ENCODE results near the gene GOLM1.
"Not testable (repeated sequence)": the region's sequence is repeated elsewhere in the genome, so short reads cannot be mapped to it uniquely, and the experiment has no call there.

Gene GOLM1

DNA sequence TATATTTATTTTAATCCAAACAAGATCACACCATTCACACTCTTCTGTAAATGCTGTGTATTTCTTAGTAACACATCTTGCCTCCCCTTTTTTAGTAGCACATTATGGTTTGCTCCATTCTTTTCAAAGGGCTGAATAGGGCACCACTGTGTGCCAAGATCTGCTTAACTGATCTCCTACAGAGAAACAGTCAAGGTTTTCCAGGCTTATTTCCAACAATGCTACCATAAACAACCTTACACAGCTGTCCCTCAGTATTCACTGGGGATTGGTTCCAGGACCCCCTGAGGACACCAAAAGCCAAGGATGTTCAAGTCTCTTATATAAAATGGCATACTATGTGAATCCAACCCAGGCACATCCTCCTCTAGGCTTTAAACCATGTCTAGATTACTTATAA lies 16.5 kb downstream of the GOLM1 start:
- no peak for DNase-seq (ENCODE audit: low spot score)

DNA sequence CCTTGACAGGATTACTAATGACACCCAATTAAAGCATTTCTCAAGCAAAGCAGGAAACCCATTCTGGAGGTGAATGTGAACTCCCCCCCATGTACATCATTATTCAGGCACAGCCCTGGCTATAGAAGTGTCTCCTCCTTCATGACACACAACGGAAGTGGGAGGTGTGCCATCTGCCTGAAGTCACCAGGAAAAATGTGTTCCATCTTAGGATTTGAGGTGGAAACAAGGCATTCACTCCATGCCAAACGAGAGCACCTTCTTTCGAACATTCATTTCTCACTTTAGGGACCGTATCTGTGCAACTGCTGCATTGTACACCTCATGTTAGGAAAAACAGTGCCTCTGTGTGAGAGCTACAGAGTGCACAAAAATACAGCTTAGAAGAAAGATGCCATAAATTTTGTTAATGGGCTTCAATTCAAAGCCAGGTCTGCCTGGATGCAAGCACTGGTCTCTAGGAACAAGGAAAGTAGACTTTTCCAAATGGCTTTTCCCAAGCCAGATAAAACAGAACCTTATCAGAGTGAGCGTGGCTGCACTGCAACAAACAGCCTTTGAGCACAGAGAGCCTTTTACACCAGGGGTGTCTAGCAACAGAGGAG lies 19.4 kb downstream of the GOLM1 start:
- no peak for DNase-seq (ENCODE audit: low spot score)

DNA sequence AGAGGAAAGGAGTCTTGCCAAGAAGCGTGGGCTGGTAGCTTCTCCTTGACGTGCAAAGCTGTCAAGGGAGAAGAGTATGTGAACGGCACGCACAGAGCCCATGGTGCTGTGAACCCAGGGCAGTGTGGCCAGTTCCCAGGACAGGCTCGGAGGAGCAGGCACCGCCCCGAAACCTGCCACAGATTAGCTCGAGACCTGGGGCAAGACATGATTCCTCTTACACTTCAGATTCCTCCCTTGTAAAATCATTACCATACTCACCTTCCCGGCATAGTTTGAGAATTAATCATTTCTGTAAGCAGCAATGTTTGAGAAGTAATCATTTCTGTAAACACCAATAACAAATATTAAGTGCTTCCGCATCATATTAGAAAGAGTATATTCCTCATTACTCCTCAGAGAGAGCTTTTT lies 19.9 kb downstream of the GOLM1 start:
- no peak for DNase-seq (ENCODE audit: low spot score)

DNA sequence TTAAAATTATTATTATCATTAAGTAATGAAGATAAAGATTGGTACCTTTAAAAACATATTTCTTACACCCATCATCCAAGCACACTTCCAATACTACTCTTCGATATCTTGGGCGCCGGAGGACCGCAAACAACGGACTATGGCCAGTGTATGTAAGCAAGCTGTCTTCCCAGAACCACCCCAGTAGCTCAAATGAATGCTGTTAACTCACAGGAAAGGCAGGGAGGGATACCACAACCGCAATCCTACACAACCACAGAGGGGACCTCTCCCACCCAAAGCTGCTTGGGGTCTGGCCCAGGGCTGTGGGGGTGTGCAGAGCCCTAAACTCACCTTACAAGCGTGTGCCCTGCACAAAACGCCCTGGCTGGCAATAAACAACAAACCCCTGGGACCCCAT lies 20.6 kb downstream of the GOLM1 start:
- no peak for DNase-seq (ENCODE audit: low spot score)

DNA sequence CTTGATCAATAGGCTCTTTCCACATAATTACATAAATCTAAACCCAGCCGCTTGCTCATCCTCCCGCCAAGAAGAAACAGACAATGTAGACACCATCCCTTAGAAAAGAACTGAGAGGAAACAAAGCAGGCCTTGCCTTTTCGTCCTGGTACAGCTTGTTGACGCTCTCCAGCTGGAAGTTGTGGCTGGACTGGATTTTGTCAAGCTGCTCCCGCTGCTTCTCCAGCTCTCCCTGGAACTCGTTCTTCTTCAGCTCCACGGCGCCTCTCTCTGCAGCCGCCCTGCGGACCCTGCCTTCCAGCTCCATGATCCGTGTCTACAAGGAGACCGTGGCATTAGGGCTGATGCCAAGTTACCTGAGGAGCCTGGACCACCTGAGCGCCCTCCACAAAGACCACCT lies 22.1 kb downstream of the GOLM1 start:
- DNase-seq (ENCODE audit: low spot score), result no peak

DNA sequence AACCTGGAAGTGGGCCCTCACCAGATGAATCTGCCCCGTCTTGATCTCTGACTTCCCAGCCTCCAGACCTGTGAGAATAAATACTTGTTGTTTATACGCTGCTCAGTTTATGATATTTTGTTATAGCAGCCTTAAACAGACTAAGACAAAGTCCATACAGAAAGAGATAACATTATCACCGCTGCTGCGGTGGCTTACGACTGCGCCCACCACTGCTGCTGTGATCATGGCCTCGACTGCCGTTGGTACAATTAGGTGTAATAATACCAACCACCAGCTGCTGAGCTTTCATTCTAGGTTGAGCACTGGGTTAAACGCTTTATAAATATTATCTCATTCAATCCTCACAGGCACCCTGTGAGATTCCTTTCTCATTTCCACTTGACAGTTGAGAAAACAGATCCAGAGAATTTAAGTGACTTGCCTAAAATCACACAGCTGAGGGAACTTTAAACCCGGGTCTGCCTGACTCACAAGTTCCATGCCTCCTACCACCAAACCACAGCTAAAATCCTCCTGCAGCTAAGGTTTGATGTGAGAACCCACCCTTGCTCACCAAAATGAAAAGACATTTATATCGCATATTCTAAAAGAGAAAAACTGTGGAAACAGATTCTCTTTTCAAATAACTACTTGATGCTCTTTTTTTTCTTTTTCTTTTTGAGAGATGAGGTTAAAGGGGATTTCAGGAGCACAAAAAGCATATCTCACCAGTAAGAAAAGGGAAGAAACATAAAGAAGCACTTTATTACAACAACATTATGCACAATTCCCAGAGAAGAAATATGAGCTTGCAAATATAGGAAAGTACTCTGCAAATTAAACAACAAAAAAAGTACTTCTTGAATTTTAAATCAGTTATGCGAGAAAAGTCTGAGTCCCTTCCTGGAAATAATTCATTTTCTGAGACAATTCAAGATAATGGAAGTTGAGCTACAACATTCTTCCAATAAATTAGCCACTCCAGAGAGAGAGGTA lies 23.9 kb downstream of the GOLM1 start:
- no peak for DNase-seq (ENCODE audit: low spot score)

DNA sequence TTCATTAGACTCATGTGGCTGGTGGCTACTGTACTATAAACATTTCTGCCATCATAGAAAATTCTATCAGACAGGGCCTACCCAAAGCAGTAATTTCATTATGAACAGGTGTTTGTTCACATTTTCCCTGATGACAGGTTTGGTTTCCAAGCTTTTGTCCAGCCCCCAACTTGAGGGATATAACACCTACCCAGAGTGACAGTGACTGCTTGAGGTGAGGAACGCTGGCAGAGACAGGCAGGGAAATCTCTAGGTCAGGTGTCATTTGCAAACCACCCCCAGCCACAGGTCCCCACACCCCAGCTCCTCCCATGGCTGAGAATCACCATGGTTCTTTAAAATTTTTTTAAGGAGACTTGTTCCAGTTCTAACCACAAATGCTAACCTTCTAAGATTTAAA lies 25.5 kb downstream of the GOLM1 start:
- no peak for DNase-seq (ENCODE audit: low spot score)

DNA sequence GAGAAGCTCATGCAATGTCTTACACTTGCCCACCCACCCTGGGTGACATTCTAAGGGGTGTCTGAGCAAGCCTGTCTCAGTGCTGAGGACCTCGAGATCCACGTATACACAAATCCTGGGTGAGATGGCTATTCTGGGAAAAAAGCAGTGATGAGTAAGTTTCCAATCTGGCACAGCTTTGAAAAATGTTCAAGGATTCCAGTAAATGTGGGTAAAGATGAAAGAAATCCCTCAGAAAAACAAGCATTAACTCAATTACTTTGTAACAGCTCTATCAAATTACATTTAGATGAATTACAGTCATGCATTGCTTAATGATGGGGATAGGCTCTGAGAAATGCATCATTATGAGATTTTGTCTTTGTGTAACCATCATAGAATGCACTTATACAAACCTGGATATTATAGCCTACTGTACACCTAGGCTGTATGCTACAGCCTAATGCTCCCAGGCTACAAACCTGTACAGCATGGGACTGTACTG lies 26.9 kb downstream of the GOLM1 start:
- no peak for DNase-seq (ENCODE audit: low spot score)

DNA sequence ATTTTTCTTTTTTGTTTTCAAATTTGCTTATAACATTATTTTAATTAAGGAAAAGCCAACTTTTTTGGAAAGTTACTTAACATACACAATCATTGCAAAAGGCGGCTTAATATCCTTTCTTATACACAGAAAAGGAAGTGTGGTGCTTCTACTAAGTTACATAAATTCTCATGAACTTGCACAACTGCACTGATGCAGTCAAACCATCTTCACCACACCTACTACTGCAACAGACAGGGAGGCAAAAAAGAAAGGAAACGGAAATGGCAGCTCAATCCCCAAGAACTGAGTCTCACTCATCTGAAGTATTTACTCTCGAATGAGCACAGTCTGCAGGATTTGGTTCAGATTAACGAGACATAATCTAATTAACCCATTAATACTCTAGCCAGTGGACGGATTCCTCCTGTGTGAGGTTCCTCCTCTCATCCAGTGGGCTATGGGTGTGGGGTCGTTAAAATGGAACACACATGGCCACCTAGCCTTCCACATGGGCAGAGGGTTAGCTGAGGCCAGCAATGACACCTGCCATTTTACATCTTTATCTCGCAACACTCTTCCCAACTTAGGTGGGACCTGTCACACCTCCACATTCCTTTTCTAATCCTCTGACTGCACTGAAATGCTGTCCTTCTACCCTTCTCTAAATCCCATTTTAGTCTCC lies 30.0 kb downstream of the GOLM1 start:
- DNase-seq (ENCODE audit: low spot score), result no peak

DNA sequence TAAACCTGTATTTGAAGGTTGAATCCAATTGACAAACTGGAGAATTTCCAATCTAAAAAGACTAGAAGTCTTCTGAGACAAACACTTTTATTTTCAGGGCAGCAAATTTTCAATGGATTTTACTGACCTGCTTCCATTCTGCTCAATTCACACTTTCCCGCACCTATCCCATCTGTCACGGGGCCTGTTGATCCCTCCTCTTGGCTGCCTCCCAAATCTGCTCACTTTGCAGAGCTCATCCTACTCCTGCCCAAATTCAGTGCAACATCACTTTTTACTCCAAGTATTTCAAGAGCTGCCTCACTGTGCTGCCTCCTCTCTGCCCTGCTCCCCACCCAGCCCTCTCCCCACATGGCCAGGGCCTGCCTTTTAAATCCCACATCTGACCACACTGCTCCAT lies 35.1 kb downstream of the GOLM1 start:
- no peak for DNase-seq (ENCODE audit: low spot score)

DNA sequence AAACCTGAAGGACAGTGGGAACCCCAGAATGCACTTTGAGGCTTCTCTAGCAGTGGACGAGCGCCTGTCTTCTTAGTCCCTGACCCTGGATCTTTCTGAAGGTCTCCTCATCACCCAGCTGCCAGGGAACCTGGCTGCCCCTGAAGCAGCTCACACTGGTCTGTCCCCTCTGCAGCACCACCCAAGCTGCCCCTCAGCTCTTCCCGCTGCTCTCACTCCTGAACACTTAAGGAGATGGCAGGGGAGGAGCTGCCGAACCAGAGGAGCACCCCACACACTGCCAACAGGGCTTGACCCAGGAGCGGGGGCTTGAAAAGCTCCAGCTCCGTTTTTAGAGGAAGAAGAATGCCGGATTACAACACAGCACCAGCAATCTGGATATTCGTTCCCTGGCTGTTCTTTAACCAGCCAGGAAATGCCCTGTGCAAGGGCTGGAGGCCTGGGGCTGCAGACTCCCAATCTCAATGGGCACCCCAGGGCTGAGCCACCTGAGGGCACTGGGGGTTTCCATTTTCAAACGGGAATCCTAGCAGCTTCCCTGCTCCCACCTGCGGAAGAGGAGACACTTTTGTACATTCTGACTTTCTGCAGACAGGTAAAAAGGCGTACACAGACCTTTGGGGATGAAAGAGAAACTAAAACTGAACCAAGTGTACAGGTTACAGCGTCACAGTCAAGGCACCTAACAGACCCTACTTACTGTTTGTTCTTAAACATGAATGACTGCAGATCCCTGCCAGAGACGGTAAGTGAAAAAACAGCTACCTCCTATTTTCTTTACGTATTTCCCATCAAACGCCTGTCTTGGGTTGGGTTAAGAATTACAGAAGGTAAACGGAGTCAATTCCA lies 36.3 kb downstream of the GOLM1 start:
- no peak for DNase-seq (ENCODE audit: low spot score)

DNA sequence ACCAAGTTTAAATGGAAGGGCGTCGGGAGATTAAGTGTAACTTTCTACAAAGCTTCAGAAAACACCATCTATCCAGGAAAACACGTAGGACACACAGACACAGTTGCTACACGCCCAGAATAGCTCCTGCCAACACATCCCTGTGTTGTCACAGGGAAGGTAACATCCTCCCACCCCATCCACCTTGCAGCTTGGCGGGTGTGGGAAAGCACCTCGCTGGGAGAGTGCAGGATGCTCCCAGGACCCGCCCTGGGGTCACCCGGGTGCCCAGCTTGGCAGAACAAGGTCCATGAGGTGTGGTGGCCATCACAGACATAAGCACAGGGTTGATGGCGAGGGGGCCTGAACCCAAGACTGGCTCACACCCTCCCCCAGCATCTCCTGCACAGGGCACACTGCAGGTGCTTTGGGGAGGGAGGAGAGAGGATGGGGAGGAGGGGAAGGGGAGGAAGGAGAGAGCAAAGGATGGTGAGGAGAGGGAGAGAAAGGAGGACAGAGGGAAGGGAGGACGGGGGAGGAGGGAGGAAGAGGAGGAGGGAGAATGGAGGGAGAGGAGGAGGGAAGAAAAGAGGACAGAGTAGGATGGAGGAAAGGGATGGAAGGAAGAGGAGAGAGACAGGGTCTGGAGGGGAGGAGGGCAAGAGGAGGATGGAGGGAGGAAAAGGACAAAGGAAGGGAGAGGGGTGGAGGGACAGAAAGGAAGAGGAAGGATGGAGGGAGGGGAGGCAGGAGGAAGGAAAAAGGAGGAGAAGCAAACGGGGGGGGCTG lies 37.2 kb downstream of the GOLM1 start:
- no peak for DNase-seq (ENCODE audit: low spot score)

DNA sequence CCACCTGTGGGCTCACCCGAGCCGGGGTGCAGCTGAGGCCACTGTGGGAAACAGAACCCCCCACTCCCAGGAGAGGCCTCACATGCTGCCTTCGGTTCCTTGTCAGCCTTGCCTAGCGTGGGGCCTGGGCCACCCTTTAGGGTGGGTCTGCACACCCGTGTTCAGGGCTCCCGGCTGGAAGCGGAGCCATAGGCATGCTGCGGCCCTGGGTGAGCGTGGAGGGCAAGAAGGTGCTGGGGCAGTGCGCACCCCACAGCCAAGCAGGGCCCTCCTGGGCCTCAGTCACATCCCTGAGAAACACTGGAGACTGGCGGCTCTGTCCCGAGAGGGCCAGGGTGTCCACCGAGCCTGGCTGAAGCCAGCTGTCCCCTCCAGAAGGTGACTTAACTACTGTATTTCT lies 41.9 kb downstream of the GOLM1 start:
- DNase-seq (ENCODE audit: low spot score), result no peak

DNA sequence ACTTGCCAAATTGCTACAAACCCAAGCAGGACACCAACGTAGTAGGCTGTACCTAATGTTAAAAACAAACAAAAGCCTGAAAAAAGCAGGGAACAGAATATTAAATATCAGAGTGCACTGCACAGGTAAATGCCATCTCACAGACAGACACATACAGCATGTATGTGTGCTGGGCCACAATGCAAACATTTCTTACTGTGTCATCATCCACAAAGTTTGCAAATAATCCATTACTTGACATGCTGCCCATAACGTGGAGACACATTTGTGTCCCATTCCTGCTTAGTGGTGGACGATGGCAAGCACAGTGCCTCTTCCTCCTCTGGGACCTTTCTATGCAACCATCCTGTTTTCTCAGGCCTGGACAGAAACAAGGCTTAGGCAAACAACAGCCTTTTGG lies 44.7 kb downstream of the GOLM1 start:
- no peak for DNase-seq (ENCODE audit: low spot score)

DNA sequence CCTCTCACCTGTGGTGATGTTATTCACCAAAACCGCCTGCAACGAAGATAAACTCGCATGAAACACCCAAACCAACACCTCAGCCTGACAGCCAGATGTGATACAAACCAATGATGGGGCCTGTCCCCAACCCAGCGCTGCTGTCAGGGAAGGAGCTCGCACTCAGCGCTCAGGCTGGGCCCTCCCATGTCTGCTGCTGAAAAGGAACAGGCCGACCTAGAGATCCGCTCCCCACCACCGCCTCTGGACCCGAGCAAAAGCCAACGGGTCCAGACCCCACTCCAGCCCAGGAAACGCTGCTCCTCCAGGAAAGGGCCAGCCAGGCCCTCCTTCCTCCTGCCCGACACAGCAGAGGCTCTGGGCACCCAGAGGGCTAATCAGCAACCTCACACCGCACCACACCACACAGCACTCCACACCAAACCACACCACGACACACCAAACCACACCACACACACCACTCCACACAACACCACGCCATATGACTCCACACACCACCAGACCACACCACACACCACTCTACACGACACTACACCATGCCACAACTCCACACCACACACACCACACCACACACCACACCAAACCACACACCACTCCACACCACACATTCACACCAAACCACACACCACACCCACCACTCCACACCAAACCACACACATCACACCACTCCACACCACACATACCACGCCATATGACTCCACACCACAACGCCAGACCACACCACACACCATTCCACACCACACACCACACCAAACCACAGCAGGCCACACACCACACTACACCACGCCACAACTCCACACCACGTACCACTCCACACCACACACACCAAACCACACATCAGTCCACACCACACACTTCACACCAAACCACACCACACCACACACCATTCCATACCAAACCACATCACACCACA lies 46.5 kb downstream of the GOLM1 start:
- DNase-seq (ENCODE audit: low spot score), result no peak

DNA sequence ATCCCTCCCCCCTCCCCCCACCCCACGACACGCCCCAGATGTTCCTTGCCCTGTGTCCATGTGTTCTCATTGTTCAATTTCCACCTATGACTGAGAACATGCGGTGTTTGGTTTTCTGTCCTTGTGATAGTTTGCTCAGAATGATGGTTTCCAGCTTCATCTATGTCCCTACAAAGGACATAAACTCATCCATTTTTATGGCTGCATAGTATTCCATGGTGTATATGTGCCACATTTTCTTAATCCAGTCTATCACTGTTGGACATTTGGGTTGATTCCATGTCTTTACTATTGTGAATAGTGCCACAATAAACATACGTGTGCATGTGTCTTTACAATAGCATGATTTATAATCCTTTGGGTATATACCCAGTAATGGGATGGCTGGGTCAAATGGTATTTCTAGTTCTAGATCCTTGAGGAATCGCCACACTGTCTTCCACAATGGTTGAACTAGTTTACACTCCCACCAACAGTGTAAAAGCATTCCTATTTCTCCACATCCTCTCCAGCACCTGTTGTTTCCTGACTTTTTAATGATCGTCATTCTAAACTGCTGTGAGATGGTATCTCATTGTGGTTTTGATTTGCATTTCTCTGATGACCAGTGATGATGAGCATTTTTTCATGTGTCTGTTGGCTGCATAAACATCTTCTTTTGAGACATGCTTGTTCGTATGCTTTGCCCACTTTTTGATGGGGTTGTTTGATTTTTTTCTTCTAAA lies 51.2 kb downstream of the GOLM1 start:
- not testable (repeated sequence) for DNase-seq (ENCODE audit: low spot score)

DNA sequence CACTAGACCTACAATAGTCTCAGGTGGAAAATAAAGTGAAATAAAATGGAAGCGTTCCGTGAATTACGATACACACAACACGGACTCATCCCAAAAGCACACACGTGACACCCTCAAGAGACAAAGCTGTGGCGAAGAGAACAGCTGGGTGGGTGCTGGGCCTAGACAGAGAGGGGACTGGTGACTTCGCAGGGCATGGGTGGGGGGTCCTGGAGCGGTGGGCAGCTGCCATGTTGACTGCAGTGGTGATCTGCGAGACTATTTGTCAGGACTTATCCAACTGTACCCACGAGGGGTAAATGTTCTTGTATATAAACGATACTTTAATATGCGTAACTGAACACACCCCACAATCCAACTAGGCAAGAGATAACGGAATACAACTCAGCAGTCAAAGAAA lies 52.0 kb downstream of the GOLM1 start:
- no peak for DNase-seq (ENCODE audit: low spot score)

DNA sequence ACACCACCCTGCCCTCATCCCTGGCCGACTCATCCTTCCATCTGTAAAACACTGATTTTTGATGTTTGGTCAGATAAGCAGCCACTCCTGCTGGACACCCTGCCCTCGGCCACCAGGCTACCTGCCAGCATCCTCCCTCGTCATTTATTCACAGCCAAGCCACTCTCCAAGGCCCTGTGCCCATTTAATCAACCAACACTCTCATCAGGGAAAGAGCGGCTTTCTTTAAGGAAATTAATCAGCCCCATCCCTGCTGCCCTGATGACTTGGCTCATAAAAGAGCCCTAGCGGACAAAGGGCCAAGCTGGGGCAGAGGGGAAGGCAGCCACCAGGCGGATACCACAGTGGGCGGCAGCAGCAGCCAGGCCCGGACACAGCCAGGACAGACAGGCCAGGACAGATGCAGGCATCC lies 52.4 kb downstream of the GOLM1 start:
- DNase-seq (ENCODE audit: low spot score), result no peak

DNA sequence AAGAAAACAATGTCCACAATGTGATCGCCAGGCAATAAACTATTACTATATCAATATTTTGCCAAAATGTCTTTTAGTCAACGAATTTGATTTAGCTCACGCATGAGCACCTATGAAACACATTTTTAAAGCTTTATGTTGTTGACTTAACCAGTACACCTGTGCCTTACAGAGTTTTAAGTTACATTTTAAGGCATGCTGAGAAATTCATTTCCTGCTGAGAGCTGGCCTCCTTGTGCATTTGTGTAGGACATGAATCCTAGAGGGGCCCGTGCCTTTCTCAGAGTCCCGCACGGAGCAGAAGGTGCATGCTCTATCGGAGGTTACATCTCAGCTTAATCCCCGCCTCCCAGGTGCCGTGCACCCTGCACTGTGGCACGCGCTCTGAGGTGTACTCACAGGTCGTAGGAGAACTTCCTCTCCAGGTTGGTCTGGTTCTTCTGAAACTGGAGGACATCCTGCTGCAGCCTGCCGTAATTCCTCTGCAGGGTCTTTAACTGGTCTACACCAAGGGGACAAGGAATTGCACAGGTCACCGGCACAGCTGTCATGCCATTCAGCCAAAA lies 53.2 kb downstream of the GOLM1 start:
- DNase-seq (ENCODE audit: low spot score), result no peak

Data from SW480 (cell line).